GM19328 (cell line): Measurements from ENCODE around the gene TSPAN9.

Experiments
- ATAC-seq: cut with Tn5 transposase; IDR thresholded peaks from one replicate; pipeline ENCODE4 v1.9.1; 2021; ENCODE audit warnings: mild to moderate bottlenecking, moderate library complexity; ENCODE audit not compliant: unreplicated experiment

The TSPAN9 gene

DNA sequence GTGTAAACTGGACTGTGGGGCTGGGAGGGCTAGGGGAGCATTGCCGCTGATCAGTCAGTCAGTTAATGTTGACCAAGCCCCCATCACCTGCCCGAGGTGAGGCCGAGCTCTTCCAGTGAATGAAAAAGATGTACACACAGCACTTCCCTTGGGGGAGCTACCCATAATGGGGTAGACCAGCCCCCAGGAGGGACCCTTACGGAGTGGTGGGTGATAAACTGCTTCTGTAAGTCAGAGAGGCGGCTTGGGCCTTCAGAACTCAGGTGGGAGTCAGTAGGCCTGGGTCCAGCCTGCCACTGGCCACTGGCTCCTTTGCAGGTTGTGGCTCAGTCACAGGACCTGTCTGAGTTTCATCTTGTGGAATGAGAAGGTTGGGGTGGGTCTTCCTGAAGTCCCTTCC is 43.5 kb downstream of the TSPAN9 start:
- no peak for ATAC-seq

DNA sequence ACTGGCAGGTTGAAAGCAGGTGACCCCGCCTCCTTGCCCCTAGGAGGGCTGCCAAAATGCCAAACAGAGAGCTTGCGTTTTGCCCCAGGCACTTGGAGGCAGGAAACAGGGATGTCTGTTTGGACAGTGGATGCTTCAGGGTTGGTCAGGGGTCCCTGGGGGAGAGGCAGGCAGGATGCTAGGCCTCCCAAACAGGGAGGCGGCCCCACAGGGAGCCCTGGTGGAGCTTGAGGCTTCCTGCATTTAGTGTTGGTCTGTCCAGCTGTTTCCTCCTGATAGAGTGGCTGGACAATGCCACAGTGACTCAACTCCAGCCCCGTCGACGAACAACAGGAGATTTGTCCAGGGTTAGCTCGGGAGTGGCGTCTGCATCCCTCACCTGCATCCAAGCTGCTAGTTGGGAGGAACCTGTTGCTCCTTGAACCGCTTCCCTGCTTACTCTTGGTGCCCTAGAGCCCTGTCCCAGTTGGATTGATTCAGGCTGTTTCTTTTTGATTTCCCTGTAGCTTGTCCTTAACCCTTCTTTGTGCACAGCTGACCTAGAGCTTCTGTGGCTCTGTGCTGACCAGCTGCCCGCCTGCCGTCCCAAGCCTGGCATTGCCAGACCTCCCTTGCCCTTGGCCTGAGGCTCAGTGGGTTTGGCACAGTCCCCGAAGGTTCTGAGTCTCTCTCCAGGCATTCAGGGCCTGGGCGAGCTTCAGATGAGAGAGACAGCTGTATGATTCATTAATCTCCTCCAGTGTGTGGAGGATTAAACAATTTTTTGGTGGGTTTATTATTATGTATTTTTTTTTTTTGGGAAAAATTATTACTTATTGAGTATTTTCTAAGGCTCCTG is 45.9 kb downstream of the TSPAN9 start:
- no peak for ATAC-seq

DNA sequence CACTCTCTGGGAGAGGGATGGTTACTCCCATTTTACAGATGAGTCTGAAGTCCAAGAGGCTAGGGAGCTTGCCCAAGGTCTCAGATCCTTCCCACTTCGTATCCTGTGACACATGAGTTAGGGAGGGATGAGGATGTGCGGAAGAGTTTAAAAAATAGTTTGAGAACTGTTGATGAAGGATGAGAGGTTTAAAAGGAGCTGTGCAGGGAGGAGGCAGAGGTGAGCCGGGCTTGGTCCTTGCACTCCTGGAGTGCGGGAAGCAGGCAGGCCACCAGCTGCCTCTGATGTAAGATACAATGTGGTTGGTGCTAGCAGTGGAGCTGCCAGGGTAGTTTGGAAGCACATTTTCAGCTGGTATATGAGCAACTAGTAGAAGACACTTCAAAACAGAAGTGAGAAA is 46.5 kb downstream of the TSPAN9 start:
- ATAC-seq = no peak

DNA sequence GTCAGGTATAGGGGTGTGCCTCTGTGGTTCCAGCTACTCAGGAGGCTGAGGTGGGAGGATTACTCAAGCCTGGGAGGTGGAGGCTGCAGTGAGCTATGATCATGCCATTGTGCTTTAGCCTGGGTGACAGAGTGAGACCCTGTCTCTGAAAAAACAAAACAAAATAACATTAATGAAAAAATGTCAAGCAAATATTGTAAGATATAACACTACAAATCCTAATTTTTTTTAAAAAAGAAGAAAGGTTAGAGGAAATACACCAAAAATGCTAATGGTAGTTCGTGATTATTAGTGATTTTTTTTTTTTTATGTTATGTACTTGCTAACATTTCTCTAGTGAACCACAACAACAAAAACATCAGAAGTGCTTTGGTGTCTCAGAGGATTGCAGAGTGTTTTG is 47.7 kb downstream of the TSPAN9 start:
- ATAC-seq = no peak

DNA sequence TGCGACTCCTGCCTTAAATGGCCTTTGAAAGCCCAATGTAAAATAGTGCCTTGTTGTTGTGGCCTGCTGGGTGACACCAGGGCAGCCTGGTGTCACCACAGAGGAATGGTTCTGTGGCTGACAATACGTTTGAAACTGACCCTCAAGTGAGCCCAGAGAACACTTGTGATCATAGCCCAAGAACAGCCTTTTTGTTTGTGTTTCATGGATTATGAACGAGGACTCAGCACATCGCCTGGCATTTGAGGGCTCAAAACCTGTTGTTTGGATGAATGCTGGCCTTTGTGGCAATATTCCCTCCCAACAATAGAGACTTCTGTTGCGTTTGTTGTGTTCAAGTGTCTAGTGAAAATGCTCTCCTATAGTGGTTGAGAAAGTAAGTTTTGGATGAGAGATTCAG is 48.5 kb downstream of the TSPAN9 start:
- no peak for ATAC-seq

DNA sequence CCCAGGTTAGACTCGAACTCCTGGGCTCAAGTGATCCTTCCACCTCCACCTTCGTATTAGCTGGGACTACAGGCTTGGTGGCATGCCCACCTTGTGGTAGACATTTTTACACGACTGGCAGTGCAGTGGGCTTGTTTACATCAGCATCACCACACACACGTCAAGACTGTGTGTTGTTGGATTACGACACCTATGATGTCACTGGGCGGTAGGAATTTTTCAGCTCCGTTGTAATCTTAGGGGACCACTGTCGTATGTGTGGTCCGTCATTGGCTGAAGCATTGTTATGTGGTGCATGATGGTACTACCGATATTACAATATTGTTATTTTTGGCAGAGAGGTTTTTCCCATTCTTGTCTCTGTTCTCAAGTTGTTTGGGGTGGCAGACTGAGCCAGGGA is 50.7 kb downstream of the TSPAN9 start:
- ATAC-seq = no peak

DNA sequence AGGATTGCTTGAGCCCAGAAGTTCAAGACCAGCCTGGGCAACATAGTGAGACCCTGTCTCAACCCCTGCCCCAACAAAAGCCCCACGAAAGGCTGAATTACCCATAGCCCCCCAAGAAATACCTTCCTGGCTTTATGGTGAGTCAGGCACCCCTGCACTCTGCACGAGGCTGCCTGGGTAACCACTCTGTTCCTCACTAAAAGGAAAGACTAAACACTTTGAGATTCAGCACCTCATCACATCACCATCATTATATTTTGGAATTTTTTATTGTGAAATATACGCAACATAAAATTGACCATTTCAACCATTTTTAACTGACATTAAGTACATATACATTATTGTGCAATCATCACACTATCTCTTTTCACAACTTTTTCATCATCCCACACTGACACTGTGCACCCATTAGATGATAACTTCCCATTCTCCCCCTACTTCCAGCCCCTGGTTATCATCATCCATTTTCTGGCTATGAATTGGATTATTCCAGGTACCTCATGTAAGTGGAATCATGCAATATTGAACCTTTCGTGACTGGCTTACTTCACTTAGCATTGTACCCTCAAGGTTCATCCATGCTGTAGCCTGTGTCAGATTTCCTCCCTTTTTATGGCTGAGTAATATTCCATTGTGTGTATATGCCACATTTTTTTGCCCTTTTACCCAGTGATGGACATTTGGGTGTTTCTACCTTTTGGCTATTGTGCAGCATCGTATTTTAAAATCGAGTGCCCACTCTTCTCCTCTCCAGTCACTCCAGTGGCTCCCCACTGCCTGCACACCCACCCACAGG is 51.5 kb downstream of the TSPAN9 start:
- ATAC-seq = no peak

DNA sequence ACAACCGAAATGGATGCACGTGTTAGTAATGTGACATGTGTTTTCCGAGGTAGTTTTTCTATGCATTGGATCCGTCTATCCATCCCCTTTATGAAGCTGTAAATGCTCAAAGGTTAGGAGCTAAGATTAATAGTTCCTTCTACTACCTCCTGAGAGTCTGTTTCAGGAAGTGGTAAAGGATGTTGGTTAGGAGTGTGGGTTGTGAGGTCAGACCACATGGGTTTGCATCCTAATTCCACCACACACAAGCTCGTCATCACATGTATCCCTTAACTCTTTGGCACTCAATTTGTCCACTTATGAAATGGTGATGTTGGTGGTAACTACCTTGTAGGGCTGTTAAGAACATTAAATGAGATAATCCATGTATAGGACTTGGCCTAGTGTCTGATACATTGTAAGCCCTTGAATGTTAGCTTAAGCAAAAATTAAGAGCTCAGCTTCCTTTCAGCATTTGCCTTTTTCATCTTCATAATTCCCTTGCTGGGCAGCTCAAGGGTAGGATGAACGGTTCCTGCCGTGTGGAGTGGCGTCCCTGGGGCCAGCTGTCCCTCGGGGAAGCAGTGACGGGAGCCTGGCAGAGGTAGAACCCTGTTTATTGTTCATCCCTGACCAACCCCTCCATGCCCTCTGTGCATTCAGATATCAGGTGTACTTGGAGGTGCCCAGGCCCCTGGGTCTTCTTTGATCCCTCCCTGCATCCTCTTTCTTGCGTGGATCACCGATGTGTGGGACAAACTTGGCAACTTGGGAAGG is 52.3 kb downstream of the TSPAN9 start:
- no peak for ATAC-seq

DNA sequence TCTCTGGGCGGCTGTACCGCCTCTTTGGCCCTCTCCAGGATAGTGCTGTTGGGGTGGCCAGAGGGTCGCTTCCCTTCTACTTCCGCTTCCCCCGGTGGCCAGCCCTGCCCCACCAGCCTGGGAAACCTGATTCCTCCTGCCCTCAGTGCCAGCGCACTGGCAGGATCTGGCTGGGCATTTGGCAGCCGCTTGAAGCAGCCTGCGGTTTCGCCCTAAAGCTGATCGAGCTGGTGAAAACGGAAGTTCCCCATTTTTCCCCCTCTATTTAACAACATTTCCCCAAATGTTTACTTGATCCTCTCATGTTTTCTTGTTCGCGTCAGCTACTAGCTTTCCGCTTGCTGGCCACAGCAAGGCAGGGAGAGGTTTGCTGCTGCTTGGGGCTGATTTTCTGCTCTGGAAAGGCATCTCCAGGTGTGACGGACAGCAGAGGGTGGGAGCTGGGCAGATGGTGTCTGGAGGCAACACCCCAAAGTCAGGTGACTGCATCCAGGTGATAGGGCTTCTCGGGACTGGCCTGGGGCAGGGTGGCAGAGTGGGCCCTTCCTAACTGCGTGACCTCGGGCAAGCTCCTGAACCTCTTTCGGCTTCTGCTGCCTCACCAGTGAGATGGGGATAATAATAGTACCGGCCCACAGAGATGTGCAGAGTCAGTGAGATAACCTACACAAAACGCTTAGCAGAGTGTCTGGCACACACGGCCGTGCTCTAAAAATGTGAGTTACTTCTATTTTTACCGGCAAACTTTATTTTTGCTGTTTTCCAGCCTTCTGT is 53.1 kb downstream of the TSPAN9 start:
- no peak for ATAC-seq

DNA sequence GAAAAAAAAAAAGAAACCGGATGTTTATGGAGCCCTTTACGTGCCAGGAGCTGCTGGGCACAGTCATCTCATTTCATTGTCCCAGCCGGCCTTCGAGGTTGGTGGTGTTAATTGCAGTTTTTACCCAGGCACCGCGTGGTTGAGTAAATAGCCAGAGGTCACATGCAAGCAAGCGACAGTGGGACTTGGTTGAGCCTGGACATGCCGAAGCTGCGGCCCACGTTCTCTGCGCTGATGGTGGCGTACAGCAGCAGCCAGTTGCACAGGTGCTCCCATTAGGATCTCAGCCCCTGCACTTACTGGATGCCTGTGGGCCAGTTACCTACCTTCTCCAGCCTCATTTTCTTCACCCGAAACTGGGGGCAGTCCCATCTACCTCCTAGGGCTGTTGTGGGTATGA is 54.0 kb downstream of the TSPAN9 start:
- no peak for ATAC-seq

DNA sequence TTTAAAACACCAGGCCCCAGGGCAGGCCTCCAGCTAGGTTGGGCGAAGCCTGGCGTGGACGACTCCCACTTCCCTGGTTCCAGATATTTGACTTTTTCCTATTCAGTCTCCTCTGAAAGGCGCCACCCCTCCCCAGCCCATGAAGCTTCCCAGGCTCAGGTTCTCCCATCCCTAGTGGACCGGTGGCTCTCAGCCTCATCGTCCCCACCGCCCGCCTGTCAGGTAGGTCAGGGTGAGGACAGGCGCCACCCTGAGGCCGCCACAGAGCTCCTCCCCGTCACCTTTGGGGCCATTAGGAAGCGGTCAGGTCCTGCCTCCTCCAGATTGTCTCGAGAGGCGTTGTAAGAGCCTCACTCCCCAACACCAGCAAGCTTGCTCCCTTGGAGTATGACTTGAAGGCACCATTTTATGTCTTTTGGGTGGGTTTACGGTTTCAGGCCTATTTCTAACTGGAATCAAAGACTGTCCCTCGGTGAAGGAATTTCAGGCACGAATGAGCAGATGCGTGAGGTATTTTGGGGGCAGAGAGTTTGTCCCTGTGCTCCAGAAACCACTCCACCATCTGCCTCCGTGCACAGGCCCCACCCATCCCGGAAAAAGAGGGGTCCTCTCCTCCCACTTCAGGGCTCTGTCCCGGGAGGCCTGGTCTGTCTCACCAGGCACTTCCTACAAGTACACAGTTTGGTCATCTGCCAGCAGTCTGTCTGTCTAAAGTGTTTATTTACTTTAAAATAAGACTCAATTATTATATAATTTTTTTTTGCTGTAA is 55.6 kb downstream of the TSPAN9 start:
- no peak for ATAC-seq

DNA sequence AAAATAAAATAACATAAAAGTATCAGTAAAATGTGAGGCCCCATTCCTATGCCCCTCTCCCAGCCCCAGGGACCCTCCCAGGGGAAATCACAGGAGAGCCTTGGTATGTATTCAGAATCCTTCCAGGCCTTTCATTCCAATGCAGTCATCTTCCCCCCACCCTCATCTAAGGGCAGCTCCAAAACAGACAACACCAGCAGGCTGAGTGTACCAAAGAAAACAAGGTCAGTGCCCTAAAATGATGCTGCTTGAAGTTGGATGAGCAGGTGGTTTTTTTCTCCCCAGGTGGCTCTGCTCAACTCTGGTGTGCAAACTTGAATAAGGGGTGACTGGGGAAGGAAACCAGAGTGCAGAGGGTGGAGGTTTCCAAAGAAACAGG is 56.2 kb downstream of the TSPAN9 start:
- no peak for ATAC-seq

DNA sequence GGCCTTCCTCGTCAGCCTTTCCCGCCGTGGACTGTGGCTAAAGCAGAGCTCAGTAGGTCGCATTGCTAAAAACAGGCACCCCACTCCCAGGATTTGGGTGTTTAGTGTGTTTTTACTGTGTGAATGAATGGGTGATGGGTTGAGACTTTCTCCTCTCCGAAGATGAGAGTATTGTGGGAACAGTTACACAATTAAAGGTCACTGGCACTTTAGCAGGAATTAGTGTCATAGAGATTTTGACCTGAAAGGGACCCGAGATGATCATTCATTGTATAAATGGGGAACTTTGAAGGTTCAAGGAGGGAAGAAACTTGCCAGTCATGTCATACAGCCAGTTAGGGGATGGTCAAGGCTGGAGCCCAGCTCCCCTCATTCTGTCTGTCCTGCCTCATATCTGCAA is 56.9 kb downstream of the TSPAN9 start:
- no peak for ATAC-seq

DNA sequence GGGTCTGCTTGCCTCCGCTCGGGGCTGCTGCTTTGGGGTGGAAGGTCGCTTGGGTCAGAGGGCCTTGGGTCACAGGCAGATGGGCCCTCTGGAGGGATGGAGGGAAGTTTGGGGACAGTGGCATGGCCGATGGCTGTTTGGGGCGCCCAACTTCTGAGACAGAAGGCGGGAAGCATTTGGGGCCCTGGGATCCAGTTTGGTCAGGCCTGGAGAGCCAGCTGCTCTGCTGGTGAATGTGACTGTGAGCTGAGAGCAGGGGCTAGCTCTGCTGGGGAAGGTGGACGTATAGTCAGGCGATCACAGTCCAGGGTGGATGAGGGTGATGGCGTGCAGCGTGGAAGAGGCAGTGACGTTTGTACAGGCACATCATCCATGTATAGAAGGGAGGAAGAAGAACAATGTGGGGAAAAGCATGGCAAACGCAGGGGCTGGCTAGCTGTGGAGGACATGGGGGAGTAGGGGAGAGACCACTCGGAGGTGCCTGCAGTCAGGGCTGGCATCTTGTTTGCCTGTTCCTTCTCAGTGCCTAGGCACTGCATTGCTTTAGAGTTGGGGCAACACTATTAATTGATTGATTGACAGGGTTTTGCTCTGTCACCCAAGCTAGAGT is 57.5 kb downstream of the TSPAN9 start:
- ATAC-seq = no peak

DNA sequence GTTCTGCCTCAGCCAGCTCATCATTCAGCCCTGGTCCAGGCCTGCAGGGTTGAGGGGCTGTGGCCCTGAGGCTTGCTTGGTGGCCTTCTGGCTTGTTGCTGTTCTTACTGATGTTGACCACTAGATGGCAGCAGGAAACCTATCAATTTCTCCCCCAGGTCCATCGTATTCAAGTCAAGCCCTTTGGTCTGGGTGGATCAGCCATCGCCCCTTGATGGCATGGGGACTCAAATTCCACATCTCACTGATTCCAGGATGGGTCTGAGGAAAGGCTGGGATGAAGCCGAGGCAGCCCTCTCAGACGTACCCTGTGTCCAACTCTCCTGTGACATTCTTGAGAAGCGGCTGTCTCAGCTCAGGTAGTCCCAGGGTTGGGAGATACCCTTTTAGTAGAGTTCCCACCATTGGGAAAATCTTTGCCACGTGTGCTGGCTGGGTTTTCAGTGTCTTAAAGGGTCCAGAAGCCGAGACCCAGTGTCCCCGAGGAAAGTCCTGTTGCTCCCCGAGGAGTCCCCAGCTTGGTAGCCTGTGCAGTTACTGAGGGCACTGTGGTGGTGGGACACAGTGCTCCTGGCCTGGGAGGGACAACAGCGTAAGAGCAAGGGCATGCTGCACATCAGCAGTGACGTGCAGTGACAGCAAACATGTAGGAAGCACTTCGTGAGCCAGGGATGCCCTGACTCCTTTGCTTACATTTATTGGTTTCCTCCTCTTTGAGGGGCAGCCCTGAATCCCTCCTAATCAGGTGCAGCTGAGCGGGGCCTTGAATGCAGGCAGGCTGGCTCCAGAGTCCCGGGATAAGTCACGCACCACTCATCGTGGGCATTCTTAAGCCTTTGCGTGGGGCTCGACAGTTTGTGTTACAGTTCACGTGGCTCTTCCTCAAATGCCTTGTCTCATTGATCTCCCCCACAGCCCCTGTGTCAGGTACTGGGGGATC is 58.6 kb downstream of the TSPAN9 start:
- no peak for ATAC-seq

DNA sequence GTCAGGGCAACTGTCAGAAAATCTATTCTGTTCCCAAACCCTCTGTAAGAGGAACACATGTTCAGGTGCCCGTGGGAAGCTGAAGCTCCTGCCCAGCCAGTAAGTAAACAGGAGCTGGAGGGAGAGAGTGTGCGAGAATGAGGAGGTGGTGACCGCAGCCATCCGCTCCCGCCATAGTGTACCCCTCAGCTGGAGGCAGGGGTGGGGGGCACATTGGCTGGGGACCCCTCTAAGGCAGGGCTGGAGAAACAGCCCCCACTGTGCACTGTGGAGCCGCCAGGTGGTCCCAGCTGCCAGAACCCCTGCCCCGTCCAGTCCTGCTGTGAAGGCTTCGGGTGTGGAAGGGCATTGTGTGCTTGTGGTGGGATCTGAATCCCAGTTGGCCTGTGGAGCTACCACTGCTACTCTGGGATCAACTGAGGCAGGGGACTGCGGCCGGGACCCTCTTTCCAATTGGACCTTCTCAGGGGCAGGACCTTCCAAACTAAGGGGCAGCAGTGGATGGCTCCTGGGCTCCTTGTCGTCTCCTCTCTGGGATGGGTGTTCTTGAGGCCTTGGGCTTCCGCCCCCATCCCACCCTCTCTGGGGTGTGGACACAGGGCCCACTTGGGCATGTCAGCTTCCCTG is 59.6 kb downstream of the TSPAN9 start:
- ATAC-seq = no peak

DNA sequence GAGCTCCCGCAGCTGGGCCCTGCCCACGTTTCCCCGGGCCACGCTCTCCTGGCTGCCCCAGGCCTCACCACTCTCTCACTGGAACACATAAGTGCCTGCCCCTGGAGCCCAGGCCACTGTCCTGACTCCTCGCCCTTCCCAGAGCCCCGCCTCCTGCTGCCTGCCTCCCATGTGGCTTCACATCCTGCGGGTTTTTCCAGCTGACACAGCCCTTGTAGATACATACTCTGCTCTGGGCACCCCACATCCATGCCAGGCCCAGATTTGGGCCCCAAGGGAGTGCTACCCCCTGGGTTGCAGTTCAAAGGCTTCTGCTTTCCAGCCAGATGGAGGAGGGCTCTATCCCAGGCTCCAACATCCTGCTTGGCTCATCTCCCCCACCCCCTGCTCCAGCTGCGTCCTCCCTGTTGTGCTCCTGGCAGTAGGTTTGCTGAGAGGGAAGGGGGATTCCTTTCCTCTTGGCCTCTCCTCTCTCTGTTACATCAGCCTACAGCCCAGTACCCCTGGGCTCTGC is 60.1 kb downstream of the TSPAN9 start:
- no peak for ATAC-seq
